K562 (cell line): ENCODE results near the gene CENPP. TPM values are rescaled to one million over a fixed set of nuclear protein-coding genes. Genes with fewer than 3 reads are reported as not detected.

Experiments used
- ATAC-seq: fragments of 200-7000 bp; cut with Tn5 transposase; 3 replicates; pipeline ENCODE4 v1.9.1; 2020; ENCODE audit warnings: moderate library complexity
- BruUV-seq: library from RNA; stranded (reverse); fragments of 400-500 nt; replicated peaks from 2 replicates; lab custom pipeline; 2021; lab: Mats Ljungman, UMichigan
- CTCF ChIA-PET: fragments of 300-600 bp; formaldehyde crosslinking; extraction: SDS; loops from one replicate; lab custom pipeline; 2021; ENCODE audit warnings: low intra/inter-chr PET ratio; lab: Yijun Ruan, JAX
- POLR2A ChIA-PET: fragments of 300-600, 350-650 bp; sonication (Branson Sonifier 250); formaldehyde crosslinking; extraction: SDS; loops from one replicate; lab custom pipeline; 2021; ENCODE audit warnings: antibody characterized with exemption, inconsistent platforms; lab: Yijun Ruan, JAX
- DNase-seq, 4 experiments: peaks; one replicate each; pipeline versions ENCODE4 v3.0.0 to v3.0.0-alpha.2; 2011 to 2018; ENCODE audit warnings: low spot score in 3 of 4, mixed read lengths in 3 of 4; ENCODE audit errors: extremely low read depth in 1 of 4
- FAIRE-seq: peaks from 2 replicates; lab custom pipeline; 2011; peaks lifted over from hg19 to GRCh38; lab: Jason Lieb, UNC
- H2AFZ ChIP-seq: 2 replicates; pipeline ENCODE4 v1.6.0; 2011; ENCODE audit warnings: low read depth, low read length, control low read depth, inconsistent platforms
- H3K27ac ChIP-seq: fragments of 200-600 bp; 3 replicates; pipeline ENCODE4 v1.8.0; 2011; ENCODE audit warnings: low read depth, mild to moderate bottlenecking, control low read depth, inconsistent platforms, low read length, moderate library complexity, mixed read lengths; ENCODE audit errors: extremely low read depth
- H3K27me3 ChIP-seq, 2 experiments: fragments of 300-600 bp in 1 of 2; 2 replicates in 1 of 2; 3 replicates in 1 of 2; pipeline versions ENCODE4 v1.6.0 to v1.8.0; 2011; ENCODE audit warnings: inconsistent platforms in 2 of 2, low read length in 2 of 2, mild to moderate bottlenecking in 1 of 2, mixed read lengths in 1 of 2, moderate library complexity in 1 of 2; ENCODE audit not compliant: control insufficient read depth in 2 of 2, insufficient read depth in 2 of 2
- H3K36me3 ChIP-seq: fragments of 300-600 bp; 3 replicates; pipeline ENCODE4 v1.8.0; 2011; ENCODE audit warnings: mild to moderate bottlenecking, low read length, inconsistent platforms; ENCODE audit not compliant: control insufficient read depth, insufficient read depth
- H3K4me1 ChIP-seq, 2 experiments: fragments of 200-600 bp in 1 of 2; replicated peaks in 1 of 2; 2 replicates in 1 of 2; 3 replicates in 1 of 2; pipeline versions ENCODE4 v1.5.1 to v1.8.0; 2011; ENCODE audit warnings: inconsistent platforms in 2 of 2, low read length in 2 of 2, mild to moderate bottlenecking in 1 of 2, mixed read lengths in 1 of 2, moderate library complexity in 1 of 2; ENCODE audit not compliant: control insufficient read depth in 2 of 2, insufficient read depth in 2 of 2
- H3K4me2 ChIP-seq: 2 replicates; pipeline ENCODE4 v1.6.1; 2011; ENCODE audit warnings: low read length, control low read depth, inconsistent platforms, mixed read lengths; ENCODE audit not compliant: insufficient read depth
- H3K4me3 ChIP-seq: fragments of 200-600 bp; sonication (generic), shearing (Covaris generic); 2 replicates; pipeline ENCODE4 v1.5.1; 2016; ENCODE audit warnings: control low read depth, inconsistent platforms
- H3K79me2 ChIP-seq: fragments of 200-600 bp; 3 replicates; pipeline ENCODE4 v1.8.0; 2011; ENCODE audit warnings: low read length, inconsistent platforms; ENCODE audit not compliant: control insufficient read depth, insufficient read depth
- H3K9ac ChIP-seq, 2 experiments: 2 replicates each; pipeline versions ENCODE4 v1.6.0 to v1.6.1; 2011; ENCODE audit warnings: low read depth in 2 of 2, low read length in 2 of 2, control low read depth in 1 of 2, inconsistent platforms in 1 of 2, mild to moderate bottlenecking in 1 of 2, mixed read lengths in 1 of 2; ENCODE audit not compliant: insufficient read depth in 1 of 2
- H3K9me1 ChIP-seq: one replicate; pipeline ENCODE4 v1.6.0; 2011; ENCODE audit warnings: inconsistent platforms, mild to moderate bottlenecking, low read length, moderate library complexity; ENCODE audit not compliant: control insufficient read depth, insufficient read depth
- H3K9me3 ChIP-seq: replicated peaks from 2 replicates; pipeline ENCODE4 v1.5.1; 2011; ENCODE audit warnings: low read depth, low read length, inconsistent platforms; ENCODE audit not compliant: control insufficient read depth, insufficient read depth
- H4K20me1 ChIP-seq: replicated peaks from 2 replicates; pipeline ENCODE4 v1.6.1; 2011; ENCODE audit warnings: low read length, inconsistent platforms, mixed read lengths; ENCODE audit not compliant: control insufficient read depth, insufficient read depth
- ARID2 ChIP-seq: fragments of 450-650 bp; IDR thresholded peaks from 2 replicates; pipeline ENCODE4 v1.6.1; 2017; ENCODE audit warnings: antibody characterized with exemption, mild to moderate bottlenecking
- ARID3A ChIP-seq: IDR thresholded peaks from 2 replicates; pipeline ENCODE4 v1.6.1; 2012; ENCODE audit warnings: low read depth, low read length, improper control_type of control experiment, borderline replicate concordance
- BRD4 ChIP-seq: fragments of 200-600 bp; sonication (generic); IDR thresholded peaks from 2 replicates; pipeline ENCODE4 v1.6.1; 2017; ENCODE audit warnings: inconsistent platforms
- CBX5 ChIP-seq: IDR thresholded peaks from 2 replicates; pipeline ENCODE4 v1.6.1; 2014; ENCODE audit warnings: low read depth, borderline replicate concordance
- CGGBP1 ChIP-seq: fragments of 250-450 bp; sonication (Bioruptor Pico); IDR thresholded peaks from 2 replicates; pipeline ENCODE4 v1.9.0; 2021; ENCODE audit warnings: mild to moderate bottlenecking
- CREB5 ChIP-seq: fragments of 250-450 bp; sonication (Bioruptor Pico); IDR thresholded peaks from 2 replicates; pipeline ENCODE4 v1.5.0; 2020; ENCODE audit warnings: mild to moderate bottlenecking
- DPF2 ChIP-seq: fragments of 450-650 bp; IDR thresholded peaks from 2 replicates; pipeline ENCODE4 v1.6.1; 2016
- ERF ChIP-seq: fragments of 450-650 bp; formaldehyde crosslinking; IDR thresholded peaks from 2 replicates; pipeline ENCODE4 v1.4.0; 2020; ENCODE audit warnings: mild to moderate bottlenecking, mixed read lengths
- FOXA3 ChIP-seq, 2 experiments: fragments of 450-650 bp in 1 of 2; sonication (generic) in 1 of 2; formaldehyde crosslinking; IDR thresholded peaks in 1 of 2; conservative IDR thresholded peaks in 1 of 2; 2 replicates each; pipeline versions ENCODE4 v1.4.0 to v1.8.0; 2020 to 2022; ENCODE audit warnings: mild to moderate bottlenecking in 2 of 2, missing genetic modification reagents in 1 of 2
- HDGF ChIP-seq: fragments of 450-650 bp; IDR thresholded peaks from 2 replicates; pipeline ENCODE4 v1.6.1; 2016
- KDM5B ChIP-seq: fragments of 200-600 bp; sonication (generic); IDR thresholded peaks from 2 replicates; pipeline ENCODE4 v1.6.1; 2012; ENCODE audit warnings: low read depth, mild to moderate bottlenecking, moderate library complexity, low read length, control low read depth, inconsistent platforms; ENCODE audit not compliant: insufficient replicate concordance
- MAFK ChIP-seq: IDR thresholded peaks from 2 replicates; pipeline ENCODE4 v1.6.1; 2011; ENCODE audit warnings: low read length, improper control_type of control experiment
- MIER1 ChIP-seq: fragments of 450-650 bp; IDR thresholded peaks from 2 replicates; pipeline ENCODE4 v1.6.1; 2016; ENCODE audit warnings: antibody characterized with exemption, mild to moderate bottlenecking, low read depth
- MTA3 ChIP-seq: fragments of 450-650 bp; formaldehyde crosslinking; IDR thresholded peaks from 2 replicates; pipeline ENCODE4 v1.6.1; 2017; ENCODE audit warnings: mild to moderate bottlenecking, borderline replicate concordance
- NRF1 ChIP-seq, 2 experiments: fragments of 450-650 bp; IDR thresholded peaks in 1 of 2; conservative IDR thresholded peaks in 1 of 2; 2 replicates each; pipeline ENCODE4 v1.6.1; 2014; ENCODE audit warnings: mild to moderate bottlenecking in 2 of 2
- SNAPC5 ChIP-seq: fragments of 250-450 bp; sonication (Bioruptor Pico); IDR thresholded peaks from 2 replicates; pipeline ENCODE4 v1.8.0; 2021; ENCODE audit warnings: moderate library complexity, mild to moderate bottlenecking, inconsistent platforms
- WGBS: fragments of 100-300 bp; shearing (Covaris generic); methylation state at CpG from one replicate; pipeline ENCODE4 v1.1.6; 2016; ENCODE audit warnings: low coverage, mixed read lengths; ENCODE audit not compliant: insufficient coverage; ENCODE audit errors: missing lambda C conversion rate; 5-methylcytosine and 5-hydroxymethylcytosine counted together
- in situ Hi-C: fragments of 300-500 bp; cut with MboI; formaldehyde crosslinking; loops from 4 replicates; pipeline ENCODE4 v1.15.0; 2018; ENCODE audit warnings: inconsistent platforms, mixed read lengths
- intact Hi-C: fragments of 100-400 bp; cut with micrococcal nuclease; formaldehyde crosslinking; loops from 2 replicates; pipeline ENCODE4 v1.14.2; 2022
- polyA plus RNA-seq, 8 experiments: library from polyadenylated mRNA; depleted of rRNA in 4 of 8; stranded (reverse) in 5 of 8; unstranded in 3 of 8; fragments of >200 nt; fragmentation: Nextera tagmentation in 2 of 8; fragmentation: Illumina TruSeq in 1 of 8; extraction: Ambion mirVana in 2 of 8; extraction: Trizol in 1 of 8; gene quantifications; 2 replicates each; pipeline versions ENCODE4 v1.2.1 to v1.2.3, GENCODE V29; 2011 to 2014; ENCODE audit warnings: inconsistent platforms in 1 of 8, missing spikeins in 1 of 8
- total RNA-seq, 7 experiments: library from RNA; depleted of rRNA in 6 of 7; stranded (reverse); fragments of >200 nt in 6 of 7; fragmentation: Illumina TruSeq in 2 of 7; extraction: Trizol in 2 of 7; gene quantifications; 2 replicates each; pipeline versions ENCODE4 v1.2.1 to v1.2.3, GENCODE V29; 2011 to 2021; ENCODE audit warnings: low replicate concordance in 1 of 7

Gene CENPP
- total and polyA plus RNA-seq, 9 of the 15 experiments (the other 6 are each of a cell fraction or from before 2014, with no cell fraction given), result 8.0 to 28.5 (median 17.9) TPM

GRCh38 chr9:92613268-92614122 lies 287.7 kb downstream of the CENPP start:
- H3K9me1 ChIP-seq, result no peaks in the 10 kb centered on the region
- no peaks in the 10 kb centered on the region for H4K20me1 ChIP-seq
- no TSS peak for BruUV-seq
- H3K4me2 ChIP-seq, result no peak overlapping the region
- peaks cover 0 to 17% of the 10 kb centered on the region in 2 experiments; a peak in 1 of 5 replicates for H3K4me1 ChIP-seq
- DNase-seq (no peak), FAIRE-seq (no peak), ATAC-seq (no peak)
- peaks cover 73% of the 10 kb centered on the region for H3K36me3 ChIP-seq
- H3K9ac ChIP-seq, result 0 out of 4 replicates have a peak overlapping the region, but pooled peaks of 1 of the 2 experiments have one; percentile 40
- 93% methylated on average over 22 of the region's 23 CpGs for WGBS
- no peak for TF ChIP-seq SNAPC5 (CRISPR knock-in tag)
- TF ChIP-seq ARID3A, result no peak
- no peak for TF ChIP-seq CGGBP1 (CRISPR knock-in tag)
- TF ChIP-seq HDGF, result no peak
- no peak for TF ChIP-seq ERF (CRISPR knock-in tag)
- no peak for TF ChIP-seq FOXA3 (CRISPR knock-in tag; conservative IDR thresholded peaks at IDR 0.05 in 1 of 2, IDR thresholded peaks at IDR 0.05 in 1 of 2)
- TF ChIP-seq BRD4, result no peak
- TF ChIP-seq CBX5, result no peak
- no peak for TF ChIP-seq NRF1 (conservative IDR thresholded peaks at IDR 0.05 in 1 of 2, IDR thresholded peaks at IDR 0.05 in 1 of 2)
- no peak for TF ChIP-seq KDM5B
- no peak for TF ChIP-seq CREB5 (CRISPR knock-in tag)
- no peak for TF ChIP-seq ARID2
- TF ChIP-seq MTA3, result no peak
- no peak for TF ChIP-seq MIER1
- no peak for TF ChIP-seq DPF2
- no peak for TF ChIP-seq MAFK
- H3K27ac ChIP-seq, result no peak overlapping the region
- ChIA-PET POLR2A (interaction anchor here (0.6 kb wide), 1 partner anchor 8 kb away, joined by 3 read pairs; no protein-coding TSS in a partner anchor), CTCF (no interaction called here)
- H3K4me3 ChIP-seq, result no peak overlapping the region
- no peak overlapping the region for H2AFZ ChIP-seq
- H3K27me3 ChIP-seq, result no peaks in the 10 kb centered on the region
- intact Hi-C loops (no loop called here), in situ Hi-C loops (no loop called here)
- H3K79me2 ChIP-seq, result no peaks in the 10 kb centered on the region
- H3K9me3 ChIP-seq, result no peaks in the 10 kb centered on the region
